ENCODE results near the gene USP31.
A peak's percentile ranks its signal among the peaks of the same experiment; 100 is the strongest.
"Not testable (repeated sequence)": the region's sequence is repeated elsewhere in the genome, so short reads cannot be mapped to it uniquely, and the experiment has no call there.

Gene USP31

GRCh38 chr16:23158114-23158513 lies 8.9 kb upstream of the USP31 start:
- no peak for DNase-seq

- DNase-seq = no peak
Observed at GRCh38 chr16:23156946-23157460, 7.8 kb upstream of the USP31 start.

- DNase-seq = no peak
Observed at GRCh38 chr16:23156110-23156509, 6.9 kb upstream of the USP31 start.

- no peak for DNase-seq
Observed at GRCh38 chr16:23155445-23156049, 6.3 kb upstream of the USP31 start.

- DNase-seq = no peak
Observed at GRCh38 chr16:23152386-23153178, 3.3 kb upstream of the USP31 start.

GRCh38 chr16:23149993-23150364 lies 727 bp upstream of the USP31 start:
- no peak for DNase-seq

- DNase-seq = peak; percentile 14 to 34 (median 28)
Observed at GRCh38 chr16:23148513-23149266, 562 bp downstream of the USP31 start.

- DNase-seq = no peak
Observed at GRCh38 chr16:23148166-23148512, 1.1 kb downstream of the USP31 start.

- DNase-seq = no peak
Observed at GRCh38 chr16:23147666-23148065, 1.6 kb downstream of the USP31 start.

GRCh38 chr16:23146877-23147601 lies 2.2 kb downstream of the USP31 start:
- DNase-seq = no peak

- DNase-seq = no peak
Observed at GRCh38 chr16:23145608-23146007, 3.6 kb downstream of the USP31 start.

GRCh38 chr16:23145186-23145585 lies 4.1 kb downstream of the USP31 start:
- DNase-seq = no peak

GRCh38 chr16:23144393-23144792 lies 4.9 kb downstream of the USP31 start:
- DNase-seq = not testable (repeated sequence)

GRCh38 chr16:23143391-23143790 lies 5.9 kb downstream of the USP31 start:
- DNase-seq = no peak

GRCh38 chr16:23141959-23142740 lies 7.1 kb downstream of the USP31 start:
- DNase-seq = no peak

- DNase-seq = no peak
Observed at GRCh38 chr16:23141500-23141899, 7.8 kb downstream of the USP31 start.

- DNase-seq = no peak
Observed at GRCh38 chr16:23141033-23141432, 8.2 kb downstream of the USP31 start.

GRCh38 chr16:23140107-23140506 lies 9.1 kb downstream of the USP31 start:
- DNase-seq = no peak

- no peak for DNase-seq
Observed at GRCh38 chr16:23137818-23138217, 11.4 kb downstream of the USP31 start.

GRCh38 chr16:23137256-23137655 lies 12.0 kb downstream of the USP31 start:
- DNase-seq = no peak

- DNase-seq = no peak
Observed at GRCh38 chr16:23134274-23134673, 15.0 kb downstream of the USP31 start.

- no peak for DNase-seq
Observed at GRCh38 chr16:23132775-23133463, 16.3 kb downstream of the USP31 start.
